CD4-positive, alpha-beta T cell treated with Interleukin-17A for 1 hour (primary cell): ENCODE results near the gene CNOT6L.
"Not testable (repeated sequence)": the region's sequence is repeated elsewhere in the genome, so short reads cannot be mapped to it uniquely, and the experiment has no call there.

Experiments used
- DNase-seq: peaks from one replicate; pipeline ENCODE4 v3.0.0-alpha.2; 2020

CNOT6L gene

DNA sequence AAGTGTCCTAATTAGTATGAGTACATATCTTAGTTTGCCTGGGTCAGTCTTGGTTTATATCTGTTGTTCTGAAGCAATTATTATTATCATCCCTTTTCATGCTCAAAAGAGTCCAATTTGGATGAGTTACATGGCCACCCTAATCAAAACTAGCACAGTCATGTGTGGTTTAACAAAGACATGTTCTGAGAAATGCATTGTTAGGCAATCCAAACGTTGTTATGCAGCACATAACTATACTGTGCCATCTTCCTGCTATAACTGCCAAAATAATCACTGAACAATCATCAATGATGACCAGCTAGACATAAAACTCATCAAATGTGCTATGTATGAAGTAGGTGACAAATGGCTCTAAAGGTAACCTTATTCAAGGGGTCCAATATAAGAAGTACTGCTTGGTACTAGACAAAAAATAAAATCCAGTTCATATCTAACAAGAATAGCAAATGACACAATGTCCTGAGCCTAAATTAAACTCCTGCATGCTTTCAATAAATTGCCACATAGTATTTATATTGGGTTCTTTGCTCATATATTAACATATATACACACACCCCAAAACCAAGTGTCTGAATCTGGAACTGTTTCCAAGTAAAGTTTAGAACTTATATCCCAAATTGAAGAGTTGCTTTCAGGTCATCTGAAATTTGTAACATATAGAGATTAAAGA, 41.9 kb downstream of the CNOT6L start:
- no peak for DNase-seq

GRCh38 chr4:77776182-77777134, 42.7 kb downstream of the CNOT6L start:
- no peak for DNase-seq

- DNase-seq, result no peak
Measured at GRCh38 chr4:77773101-77773500, 46.1 kb downstream of the CNOT6L start.

DNA sequence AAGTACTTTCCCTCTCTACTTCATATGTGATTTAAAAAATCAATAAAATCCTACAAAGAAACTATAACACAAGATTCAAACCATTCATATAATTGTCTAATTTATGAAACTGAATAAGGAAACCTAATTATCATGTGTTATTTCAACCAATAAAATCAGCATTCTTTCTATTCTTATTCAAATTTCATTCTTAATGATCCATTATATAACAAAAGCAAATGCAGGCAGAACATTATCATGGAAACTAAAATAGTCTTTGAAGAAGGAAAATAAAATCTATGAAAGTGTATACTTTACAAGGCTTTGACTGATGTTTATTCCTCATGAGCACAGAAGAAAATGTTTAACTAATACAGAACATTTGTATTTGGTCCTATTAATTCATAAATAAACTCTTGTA, 47.6 kb downstream of the CNOT6L start:
- DNase-seq, result no peak

DNA sequence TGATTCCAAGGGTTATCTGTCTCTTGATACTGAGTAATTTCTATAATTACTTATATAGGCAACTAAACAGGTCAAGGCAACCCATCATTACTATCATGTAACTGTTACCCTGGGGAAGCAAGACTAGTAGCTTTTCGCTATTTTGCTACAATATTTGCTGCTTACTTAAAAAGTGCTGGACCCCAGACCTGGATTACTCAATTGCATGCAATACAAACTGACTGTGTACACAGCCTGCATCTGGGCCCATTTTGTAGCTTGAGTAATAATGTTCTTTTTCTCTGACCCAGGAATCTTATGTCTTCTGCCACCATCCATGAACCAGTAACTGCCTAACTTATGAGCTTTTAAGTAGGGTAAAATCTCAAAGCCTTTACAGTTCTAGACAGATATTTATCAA, 53.4 kb downstream of the CNOT6L start:
- DNase-seq, result no peak

DNA sequence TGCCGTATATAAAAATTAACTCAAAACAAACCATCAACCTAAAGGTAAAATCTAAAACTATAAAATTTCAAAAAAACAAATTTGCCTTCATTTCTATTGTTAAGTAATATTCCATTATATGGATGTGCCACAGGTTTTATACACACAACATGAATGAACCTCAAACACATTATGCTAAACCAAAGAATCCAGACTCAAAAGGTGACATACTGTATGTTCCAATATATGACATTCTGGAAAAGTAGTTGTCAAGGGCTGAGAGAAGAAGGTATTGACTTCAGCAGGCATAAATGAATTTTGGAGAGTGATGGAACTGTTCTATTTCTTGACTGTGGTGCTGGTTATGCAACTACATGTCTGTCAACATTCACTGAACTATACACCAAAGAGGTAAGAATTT, 56.6 kb downstream of the CNOT6L start:
- no peak for DNase-seq

- no peak for DNase-seq
Measured at GRCh38 chr4:77761595-77761994, 57.6 kb downstream of the CNOT6L start.

- no peak for DNase-seq
Measured at GRCh38 chr4:77758804-77759203, 60.4 kb downstream of the CNOT6L start.

DNA sequence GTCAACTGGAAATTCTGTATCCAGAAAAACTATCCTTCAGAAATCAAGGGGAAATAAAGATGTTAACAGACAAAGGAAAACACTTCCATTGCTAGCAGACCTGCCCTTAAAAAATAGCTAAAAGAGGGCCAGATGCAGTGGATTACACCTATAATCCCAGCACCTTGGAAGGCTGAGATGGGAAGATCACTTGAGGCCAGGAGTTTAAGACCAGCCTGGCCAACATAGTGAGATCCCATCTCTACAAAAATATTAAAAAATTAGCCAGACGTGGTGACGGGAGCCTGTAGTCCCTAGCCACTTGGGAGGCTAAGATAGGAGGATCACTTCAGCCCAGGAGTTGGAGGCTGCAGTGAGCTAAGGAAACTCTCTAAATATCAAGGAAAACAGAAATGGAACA, 67.4 kb downstream of the CNOT6L start:
- no peak for DNase-seq

GRCh38 chr4:77745792-77746191, 73.4 kb downstream of the CNOT6L start:
- DNase-seq, result no peak

GRCh38 chr4:77742054-77742453, 77.1 kb downstream of the CNOT6L start:
- DNase-seq, result no peak

DNA sequence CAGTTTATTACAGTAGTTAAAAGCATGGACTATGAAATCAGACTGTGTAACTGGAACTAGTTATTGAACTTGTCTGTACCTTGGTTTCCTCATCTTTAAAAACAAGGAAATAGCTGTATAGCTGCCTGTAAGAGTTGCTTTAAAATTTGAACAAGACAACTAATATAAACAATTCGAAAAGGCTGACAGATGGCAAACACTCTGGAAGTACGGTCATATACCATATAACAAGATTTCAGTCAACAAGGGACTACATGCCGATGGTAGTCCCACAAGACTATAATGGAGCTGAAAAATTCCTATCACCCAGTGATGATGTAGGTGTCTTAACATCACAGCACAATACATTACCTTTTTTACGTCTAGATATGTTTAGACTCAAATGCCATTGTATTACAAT, 78.7 kb downstream of the CNOT6L start:
- DNase-seq, result no peak

DNA sequence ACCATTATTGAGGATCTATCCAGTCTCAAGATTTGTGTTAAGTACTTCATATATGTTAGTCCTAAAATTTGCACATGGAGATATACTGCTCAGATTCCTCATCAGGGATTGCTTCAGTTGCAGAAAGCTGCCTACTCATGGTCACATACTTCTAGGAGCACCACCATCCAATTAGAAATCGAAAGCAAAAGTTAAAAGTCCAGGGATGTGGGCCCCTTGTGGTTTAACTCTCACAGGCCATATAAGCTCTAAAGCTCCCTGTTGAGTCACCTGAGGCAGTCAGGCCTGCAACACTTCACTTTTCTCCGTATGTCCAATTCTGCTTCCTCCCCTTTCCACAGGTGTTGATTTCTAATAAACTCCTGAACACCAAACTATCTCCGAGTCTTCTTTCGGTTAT, 84.2 kb downstream of the CNOT6L start:
- DNase-seq, result peak; percentile 63

DNA sequence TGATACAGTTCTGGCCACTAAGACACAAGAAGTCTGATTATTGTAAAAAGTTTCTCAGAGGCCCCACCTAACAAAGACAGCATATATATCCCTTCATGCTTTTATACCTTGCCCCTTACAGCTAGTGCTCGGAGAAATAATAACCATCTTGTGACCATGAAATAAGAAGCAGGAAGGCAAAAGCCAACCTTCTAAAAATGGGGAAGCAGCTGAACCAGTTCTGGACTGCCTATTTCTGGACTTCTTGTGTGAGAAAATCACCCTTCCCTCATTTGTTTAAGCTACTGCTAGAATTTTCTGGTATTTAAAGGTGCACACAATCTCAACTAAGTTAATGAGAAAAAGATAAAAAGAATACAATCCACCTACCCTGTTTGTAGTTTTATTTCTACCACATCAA, 87.5 kb downstream of the CNOT6L start:
- DNase-seq, result no peak

DNA sequence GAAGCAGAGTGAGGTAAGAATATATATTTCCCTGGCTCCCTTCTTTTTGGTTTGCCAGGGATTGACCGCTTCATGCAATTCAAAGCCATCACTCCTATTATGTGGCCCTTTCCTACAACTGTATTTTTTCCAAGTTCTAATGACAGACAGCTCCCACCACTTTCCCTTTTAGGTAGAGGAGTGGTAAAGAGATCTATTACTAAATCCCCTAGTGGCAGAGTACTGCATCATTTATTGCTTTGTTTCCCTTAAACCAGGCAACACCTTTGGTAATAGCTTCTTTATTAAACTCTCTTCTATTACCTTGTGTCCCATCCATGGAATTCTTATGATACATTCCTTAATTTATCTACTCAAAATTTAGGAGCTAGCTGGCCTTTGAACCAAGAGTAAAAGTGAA, 90.7 kb downstream of the CNOT6L start:
- no peak for DNase-seq

DNA sequence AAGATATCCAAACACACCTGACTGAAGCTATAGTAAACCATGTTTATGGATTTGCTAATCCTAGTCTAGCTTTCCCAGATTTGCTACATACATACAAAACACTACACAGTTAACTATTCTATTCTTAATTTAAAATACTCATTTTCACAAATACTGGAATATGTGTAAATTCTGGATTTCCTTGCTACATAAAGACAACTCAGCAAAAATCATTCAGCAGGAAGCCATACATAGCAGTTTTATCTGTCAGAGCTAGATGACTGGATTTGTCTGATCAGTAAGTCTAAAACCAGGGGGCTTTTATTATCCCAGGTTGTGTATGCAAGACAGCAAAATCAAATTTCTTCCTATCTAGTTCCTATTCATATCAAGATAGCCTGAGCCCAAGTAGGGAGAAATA, 98.1 kb downstream of the CNOT6L start:
- DNase-seq, result no peak

DNA sequence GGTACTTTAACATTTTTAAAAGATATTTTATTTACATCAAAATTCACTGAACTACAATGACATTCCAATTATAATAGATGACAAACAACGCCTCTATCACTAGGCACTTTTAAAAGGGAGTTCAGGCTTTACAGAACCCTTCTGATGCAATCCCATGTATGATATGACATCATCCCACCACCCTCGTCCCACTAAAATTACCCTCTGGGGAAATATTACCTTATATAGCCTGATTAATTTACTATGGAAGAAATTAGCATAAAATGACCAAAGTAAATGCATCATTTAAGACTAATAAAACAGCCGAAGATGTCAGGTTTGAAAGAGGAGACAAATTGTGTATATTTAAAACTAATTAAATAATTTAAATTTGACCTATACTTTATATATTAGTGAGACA, 100.7 kb downstream of the CNOT6L start:
- not testable (repeated sequence) for DNase-seq

- no peak for DNase-seq
Measured at GRCh38 chr4:77715414-77716290, 103.5 kb downstream of the CNOT6L start.

GRCh38 chr4:77714514-77714913, 104.7 kb downstream of the CNOT6L start:
- DNase-seq, result no peak

GRCh38 chr4:77713884-77714283, 105.3 kb downstream of the CNOT6L start:
- no peak for DNase-seq

GRCh38 chr4:77712675-77713074, 106.5 kb downstream of the CNOT6L start:
- no peak for DNase-seq

GRCh38 chr4:77711469-77711868, 107.7 kb downstream of the CNOT6L start:
- DNase-seq, result no peak

DNA sequence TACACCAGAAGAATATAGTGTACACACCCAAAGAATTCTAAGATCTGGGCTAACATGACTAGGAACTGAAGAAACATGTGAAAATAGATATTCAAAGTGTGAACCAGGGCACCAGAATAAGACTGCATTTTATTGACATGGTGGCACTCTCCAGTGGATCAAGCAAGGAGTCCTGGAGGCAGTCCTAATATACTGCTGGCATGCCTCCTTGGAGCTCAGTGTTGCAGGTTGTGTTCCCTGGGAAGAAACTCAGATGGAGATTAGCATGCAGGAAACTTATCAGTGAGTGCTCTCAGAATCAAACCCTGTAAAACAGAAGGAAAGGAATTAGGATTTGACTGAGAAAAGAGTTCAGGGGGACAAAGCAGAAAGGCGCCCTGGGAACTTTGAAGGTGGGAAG, 108.5 kb downstream of the CNOT6L start:
- DNase-seq, result no peak
